WTC11 (cell line): Measurements from ENCODE around the gene ATP6V1F.

Experiments
- ARID4B ChIP-seq: sonication (generic); formaldehyde crosslinking; IDR thresholded peaks from 2 replicates; pipeline ENCODE4 v1.8.0; 2023; ENCODE audit warnings: missing genetic modification reagents, mild to moderate bottlenecking, borderline replicate concordance
- ATF3 ChIP-seq: sonication (generic); formaldehyde crosslinking; conservative IDR thresholded peaks from 2 replicates; pipeline ENCODE4 v1.8.1; 2022; ENCODE audit warnings: mild to moderate bottlenecking, missing genetic modification reagents
- CTCF ChIP-seq: fragments of 200-600 bp; IDR thresholded peaks from 2 replicates; pipeline ENCODE4 v1.8.0; 2022; ENCODE audit warnings: antibody characterized with exemption
- E2F1 ChIP-seq: sonication (generic); formaldehyde crosslinking; IDR thresholded peaks from 2 replicates; pipeline ENCODE4 v1.8.0; 2022; ENCODE audit warnings: mild to moderate bottlenecking, missing genetic modification reagents
- JUN ChIP-seq: sonication (generic); formaldehyde crosslinking; IDR thresholded peaks from 2 replicates; pipeline ENCODE4 v1.8.0; 2023; ENCODE audit warnings: mild to moderate bottlenecking, missing genetic modification reagents
- NR2C2 ChIP-seq: sonication (generic); formaldehyde crosslinking; IDR thresholded peaks from 2 replicates; pipeline ENCODE4 v1.8.0; 2022; ENCODE audit warnings: mild to moderate bottlenecking, missing genetic modification reagents
- NR3C1 ChIP-seq: sonication (generic); formaldehyde crosslinking; conservative IDR thresholded peaks from 2 replicates; pipeline ENCODE4 v1.8.1; 2023; ENCODE audit warnings: low read depth, mild to moderate bottlenecking, missing genetic modification reagents
- ZNF416 ChIP-seq: fragments of 250-450 bp; sonication (Bioruptor Pico); IDR thresholded peaks from 2 replicates; pipeline ENCODE4 v1.9.0; 2021; ENCODE audit warnings: mild to moderate bottlenecking, inconsistent platforms

GRCh38 chr7:128829391-128830166 is 33.1 kb upstream of the ATP6V1F start:
- TF ChIP-seq JUN (CRISPR knock-in tag) (no peak), E2F1 (no peak), CTCF (no peak), NR3C1 (CRISPR knock-in tag) (no peak), ZNF416 (no peak), ATF3 (no peak), ARID4B (CRISPR knock-in tag) (no peak), NR2C2 (CRISPR knock-in tag) (no peak)
